Gastrocnemius medialis (tissue), 4 donors: ENCODE results near the gene ADD1. TPM values are rescaled to one million over a fixed set of nuclear protein-coding genes. Genes with fewer than 3 reads are reported as not detected.
A peak's percentile ranks its signal among the peaks of the same experiment; 100 is the strongest.

Experiments used
- ATAC-seq, 2 donors: fragments of 150-250 bp; one replicate each; pipeline ENCODE4 v1.9.1; 2016
- DNase-seq, 2 donors: peaks; one replicate each; pipeline ENCODE4 v3.0.0-alpha.2; 2019
- H3K27ac ChIP-seq, 4 donors: fragments of 200-600 bp; sonication (generic); 1 replicate in 1 of 4; 2 replicates in 3 of 4; pipeline ENCODE4 v1.5.1; 2016 to 2018; ENCODE audit warnings: mild to moderate bottlenecking in 2 of 4, moderate library complexity in 1 of 4
- H3K27me3 ChIP-seq, 3 donors: fragments of 200-600 bp; sonication (generic) in 2 of 3; 1 replicate in 1 of 3; 2 replicates in 2 of 3; pipeline versions ENCODE4 v1.5.1 to v1.6.0; 2016 to 2019; ENCODE audit warnings: mild to moderate bottlenecking in 1 of 3, moderate library complexity in 1 of 3
- H3K36me3 ChIP-seq, 2 donors: fragments of 200-600 bp; sonication (generic) in 1 of 2; one replicate each; pipeline ENCODE4 v1.5.1; 2017 to 2018
- H3K4me1 ChIP-seq, 2 donors: fragments of 200-600 bp; sonication (generic) in 1 of 2; one replicate each; pipeline ENCODE4 v1.5.1; 2016 to 2017; ENCODE audit warnings: mild to moderate bottlenecking in 2 of 2
- H3K4me3 ChIP-seq, 4 donors: fragments of 200-600 bp; sonication (generic) in 3 of 4; 1 replicate in 1 of 4; 2 replicates in 3 of 4; pipeline ENCODE4 v1.5.1; 2016 to 2019; ENCODE audit warnings: mild to moderate bottlenecking in 2 of 4
- H3K9me3 ChIP-seq, 3 donors: fragments of 200-600 bp; sonication (generic) in 2 of 3; 1 replicate in 1 of 3; 2 replicates in 2 of 3; pipeline ENCODE4 v1.5.1; 2016 to 2019
- POLR2A ChIP-seq, 2 donors: fragments of 450-650 bp; IDR thresholded peaks; one replicate each; pipeline ENCODE4 v1.6.1; 2017; ENCODE audit warnings: antibody characterized with exemption in 2 of 2, mild to moderate bottlenecking in 2 of 2, moderate library complexity in 2 of 2
- in situ Hi-C, 4 donors: fragments of 200-750 bp; cut with MboI; loops; one replicate each; pipeline versions ENCODE4 v1.15.0 to v1.8.0; 2017; ENCODE audit warnings: low sequenced_read_pairs in 4 of 4
- intact Hi-C: fragments of 100-400 bp; cut with DNase I; formaldehyde crosslinking; loops from one replicate; pipeline ENCODE4 v1.15.1; 2023; ENCODE audit warnings: low total_unique reads
- total RNA-seq, 4 donors: library from RNA; depleted of rRNA; stranded (reverse); fragments of >200 nt; gene quantifications; one replicate each; pipeline versions ENCODE4 v1.1.0 to v1.2.3, GENCODE V29; 2016
- TF ChIP-seq, protein P1 (sequence below), 5 experiments: fragments of 450-650 bp in 3 of 5; fragments of 200-600 bp in 2 of 5; sonication (generic) in 2 of 5; IDR thresholded peaks in 4 of 5; conservative IDR thresholded peaks in 1 of 5; 1 replicate in 4 of 5; 2 replicates in 1 of 5; pipeline ENCODE4 v1.5.1; 2016 to 2019; ENCODE audit warnings: antibody characterized with exemption in 5 of 5, mild to moderate bottlenecking in 3 of 5, moderate library complexity in 3 of 5

Gene ADD1
- total RNA-seq, 4 donors from 2014 or later, result 144 to 255 (median 178) TPM

DNA sequence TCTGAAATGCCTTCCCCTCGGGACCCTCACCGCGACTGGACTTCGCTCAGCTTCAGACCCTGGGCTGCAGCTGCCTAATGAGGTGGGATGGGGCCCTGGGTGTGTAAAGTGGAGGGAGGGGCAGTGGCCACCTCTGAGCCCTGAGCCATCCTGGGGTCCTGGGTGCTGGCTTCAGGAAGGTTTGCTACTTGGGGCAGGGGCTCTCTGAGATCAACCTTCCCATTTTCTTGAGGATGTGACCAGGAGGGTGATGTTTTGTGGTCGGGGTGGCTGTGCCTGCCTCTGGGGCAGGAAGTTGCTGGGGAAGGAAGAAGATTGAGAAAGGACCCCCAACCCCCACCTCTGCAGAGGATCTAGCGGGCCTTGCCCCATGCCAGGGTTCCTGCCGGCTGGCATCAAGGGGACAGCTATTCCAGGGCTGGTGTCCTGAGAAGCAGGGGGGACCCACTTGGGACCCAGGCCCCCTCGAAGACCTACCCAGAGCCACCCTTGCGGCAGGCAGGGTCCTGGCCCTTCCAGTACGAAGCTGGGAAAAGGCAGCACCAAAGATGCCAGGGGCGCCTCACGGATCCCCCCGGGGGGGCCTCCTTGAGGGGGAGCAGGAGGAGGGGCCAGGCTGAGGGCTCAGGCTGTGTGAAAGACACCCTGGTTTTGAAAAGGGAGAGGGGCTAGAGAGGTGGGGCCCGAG is 44.3 kb upstream of the ADD1 start:
- Histone ChIP-seq H3K27ac (peak overlapping the region; percentile 23 to 64 (median 42)), H3K4me3 (peak overlapping the region in 1 of 4 donors; percentile 19), H3K4me1 (peaks cover 41 to 43% of the 10 kb centered on the region in 2 donors), H3K27me3 (no peaks in the 10 kb centered on the region), H3K36me3 (no peaks in the 10 kb centered on the region), H3K9me3 (no peaks in the 10 kb centered on the region)
- DNase-seq (peak in 1 of 2 donors; percentile 26), ATAC-seq (no peak)
- in situ Hi-C loops, result no loop called here
- TF ChIP-seq, protein P1, sequence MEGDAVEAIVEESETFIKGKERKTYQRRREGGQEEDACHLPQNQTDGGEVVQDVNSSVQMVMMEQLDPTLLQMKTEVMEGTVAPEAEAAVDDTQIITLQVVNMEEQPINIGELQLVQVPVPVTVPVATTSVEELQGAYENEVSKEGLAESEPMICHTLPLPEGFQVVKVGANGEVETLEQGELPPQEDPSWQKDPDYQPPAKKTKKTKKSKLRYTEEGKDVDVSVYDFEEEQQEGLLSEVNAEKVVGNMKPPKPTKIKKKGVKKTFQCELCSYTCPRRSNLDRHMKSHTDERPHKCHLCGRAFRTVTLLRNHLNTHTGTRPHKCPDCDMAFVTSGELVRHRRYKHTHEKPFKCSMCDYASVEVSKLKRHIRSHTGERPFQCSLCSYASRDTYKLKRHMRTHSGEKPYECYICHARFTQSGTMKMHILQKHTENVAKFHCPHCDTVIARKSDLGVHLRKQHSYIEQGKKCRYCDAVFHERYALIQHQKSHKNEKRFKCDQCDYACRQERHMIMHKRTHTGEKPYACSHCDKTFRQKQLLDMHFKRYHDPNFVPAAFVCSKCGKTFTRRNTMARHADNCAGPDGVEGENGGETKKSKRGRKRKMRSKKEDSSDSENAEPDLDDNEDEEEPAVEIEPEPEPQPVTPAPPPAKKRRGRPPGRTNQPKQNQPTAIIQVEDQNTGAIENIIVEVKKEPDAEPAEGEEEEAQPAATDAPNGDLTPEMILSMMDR (IDR thresholded peaks at IDR 0.05 in 4 of 5, conservative IDR thresholded peaks at IDR 0.05 in 1 of 5), result no peak
- TF ChIP-seq POLR2A (IDR thresholded peaks at IDR 0.05), result no peak
- intact Hi-C loops, result no loop called here

DNA sequence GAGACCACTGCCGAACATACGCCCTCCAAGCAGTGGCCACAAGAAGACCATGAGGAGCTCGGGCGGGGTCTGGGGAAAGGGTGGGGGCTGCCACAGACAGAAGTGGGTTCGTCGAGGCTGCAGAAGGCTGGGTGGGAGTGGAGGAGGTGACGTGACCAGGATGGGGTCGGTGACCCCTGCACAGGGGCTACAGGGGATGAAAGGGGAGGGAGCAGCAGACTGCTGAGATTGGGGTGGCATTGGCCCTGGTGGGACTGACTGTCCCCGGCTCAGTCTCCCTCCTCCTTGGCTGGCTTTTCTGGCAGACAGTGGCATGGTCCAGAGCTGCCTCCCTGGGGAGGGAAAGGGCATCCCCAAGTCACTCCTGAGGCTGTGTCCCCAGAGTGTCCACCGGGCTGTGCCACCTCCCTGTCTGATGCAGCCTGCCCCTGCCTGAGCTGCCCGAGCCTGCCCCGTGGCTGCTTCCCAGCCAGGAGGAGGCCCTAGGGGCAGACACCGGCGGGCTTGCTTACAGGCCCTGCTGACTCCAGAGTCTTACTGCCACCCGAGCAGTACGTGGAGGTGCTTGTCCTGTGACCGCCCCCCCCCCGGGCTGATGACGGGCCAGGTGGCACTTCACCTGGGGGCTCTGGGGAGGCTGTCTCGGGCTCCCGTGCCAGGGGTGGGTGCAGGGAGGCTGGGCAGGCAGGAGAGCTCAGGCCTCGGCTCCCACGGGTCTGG is 43.5 kb upstream of the ADD1 start:
- Histone ChIP-seq H3K36me3 (no peaks in the 10 kb centered on the region), H3K4me3 (peak overlapping the region in 3 of 4 donors; percentile 13 to 27 (median 19)), H3K9me3 (no peaks in the 10 kb centered on the region), H3K27me3 (no peaks in the 10 kb centered on the region), H3K27ac (peak overlapping the region; percentile 34 to 64 (median 56)), H3K4me1 (peaks cover 35 to 45% of the 10 kb centered on the region in 2 donors)
- ATAC-seq, result no peak
- intact Hi-C loops (no loop called here), in situ Hi-C loops (no loop called here)
- no peak for TF ChIP-seq POLR2A (IDR thresholded peaks at IDR 0.05)
- TF ChIP-seq, protein P1 (IDR thresholded peaks at IDR 0.05 in 4 of 5, conservative IDR thresholded peaks at IDR 0.05 in 1 of 5), result no peak
- peak in 1 of 2 donors; percentile 16 for DNase-seq

DNA sequence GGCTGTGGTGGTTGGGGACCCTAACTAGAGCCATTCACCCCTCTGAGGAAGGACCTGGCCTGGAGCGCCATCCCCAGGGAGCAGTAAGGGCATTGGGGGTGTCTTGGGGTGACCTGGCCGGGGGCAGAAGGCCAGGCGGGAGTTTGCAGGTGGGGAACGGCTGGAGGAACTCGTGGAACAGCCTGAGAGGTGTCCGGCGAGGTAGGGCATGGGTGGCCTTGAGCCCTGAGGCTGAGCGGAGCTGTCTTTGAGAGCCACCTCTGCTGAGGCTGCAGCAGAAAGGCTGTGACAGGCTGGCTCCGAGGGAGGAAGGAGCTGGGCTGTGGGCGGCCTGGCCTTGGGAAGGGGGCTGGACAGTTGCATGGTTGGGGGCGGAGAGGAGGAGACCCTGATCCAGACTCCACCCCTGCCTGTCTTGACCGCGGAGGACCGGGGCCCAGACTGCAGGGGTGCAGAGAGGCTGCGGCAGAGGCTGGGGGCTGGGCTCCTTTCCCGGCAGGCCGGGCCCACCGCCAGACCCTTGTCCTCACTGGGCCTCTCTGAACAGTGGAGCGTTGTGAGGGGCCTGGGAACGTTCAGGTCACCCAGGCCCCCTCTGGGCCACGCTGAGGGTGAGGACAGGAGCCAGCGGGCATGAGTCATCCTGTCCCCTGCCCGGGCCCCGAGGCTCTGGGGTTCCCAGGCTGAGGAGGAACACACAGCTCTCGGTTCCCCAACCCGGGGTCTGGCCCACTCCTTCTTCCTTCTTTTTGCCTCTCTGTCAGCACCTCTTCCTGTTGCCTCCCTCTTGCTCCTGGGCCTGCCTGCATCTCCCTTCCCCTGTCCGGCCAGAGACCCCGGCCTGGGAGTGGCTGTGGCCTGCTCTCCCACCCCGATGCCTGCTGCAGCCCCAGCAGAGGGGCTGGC is 42.7 kb upstream of the ADD1 start:
- TF ChIP-seq, protein P1 (IDR thresholded peaks at IDR 0.05 in 4 of 5, conservative IDR thresholded peaks at IDR 0.05 in 1 of 5), result no peak
- TF ChIP-seq POLR2A (IDR thresholded peaks at IDR 0.05), result no peak
- no peaks in the 10 kb centered on the region for H3K27me3 ChIP-seq
- ATAC-seq (peak; percentile 40 to 41), DNase-seq (peak; percentile 48 to 56)
- peak overlapping the region in 3 of 4 donors; percentile 13 to 27 (median 19) for H3K4me3 ChIP-seq
- no peaks in the 10 kb centered on the region for H3K9me3 ChIP-seq
- no peaks in the 10 kb centered on the region for H3K36me3 ChIP-seq
- peaks cover 37 to 46% of the 10 kb centered on the region in 2 donors for H3K4me1 ChIP-seq
- H3K27ac ChIP-seq, result peak overlapping the region; percentile 34 to 64 (median 56)
- intact Hi-C loops, result no loop called here
- in situ Hi-C loops, result no loop called here

DNA sequence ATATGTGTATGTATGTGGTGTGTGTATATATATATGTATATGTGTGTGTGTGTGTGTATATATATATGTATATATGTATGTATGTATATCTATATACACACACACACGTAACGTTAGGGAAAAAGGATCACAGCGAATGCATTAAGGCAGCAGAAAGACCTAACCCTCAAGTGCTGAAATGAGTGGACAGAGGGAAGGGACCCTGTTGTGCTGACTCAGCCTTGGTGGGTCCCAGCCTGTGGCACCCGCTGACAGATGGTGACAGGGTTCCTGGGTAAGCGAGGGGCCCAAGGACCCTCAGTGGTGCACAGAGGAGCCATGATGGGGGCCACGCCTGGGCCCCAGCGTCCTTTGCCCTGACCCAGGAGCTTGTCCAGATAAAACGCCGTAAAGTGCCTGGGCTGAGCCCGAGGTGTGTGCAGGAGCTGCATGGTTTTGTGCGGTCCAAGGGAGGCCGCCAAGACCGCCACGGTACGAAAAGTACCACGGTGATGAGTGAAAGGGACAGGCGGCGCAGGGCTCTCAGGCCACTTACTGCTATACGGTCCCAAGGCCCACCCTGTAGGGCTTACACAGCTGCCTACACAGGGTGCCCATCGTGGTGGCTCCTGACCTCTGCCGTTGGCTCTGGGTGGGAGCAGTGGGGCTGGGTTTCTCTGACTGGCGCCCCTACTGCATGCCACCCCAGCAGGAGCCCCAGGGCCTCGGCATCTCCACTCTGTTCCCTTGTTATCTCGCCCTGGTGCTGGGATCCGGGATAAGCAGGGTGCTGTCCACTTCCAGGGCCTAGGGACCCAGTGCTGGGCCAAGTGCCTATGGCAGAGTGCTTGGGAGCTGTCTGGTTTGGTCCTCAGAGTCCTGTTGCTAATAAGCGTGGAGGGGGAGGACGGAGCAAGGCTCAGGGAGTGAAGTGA is 40.8 kb upstream of the ADD1 start:
- peaks cover 54 to 63% of the 10 kb centered on the region in 2 donors for H3K4me1 ChIP-seq
- H3K4me3 ChIP-seq, result no peak overlapping the region
- ATAC-seq (no peak), DNase-seq (peak; percentile 0 to 8)
- H3K27me3 ChIP-seq, result no peaks in the 10 kb centered on the region
- intact Hi-C loops, result no loop called here
- TF ChIP-seq, protein P1 (IDR thresholded peaks at IDR 0.05 in 4 of 5, conservative IDR thresholded peaks at IDR 0.05 in 1 of 5), result no peak
- TF ChIP-seq POLR2A (IDR thresholded peaks at IDR 0.05), result no peak
- in situ Hi-C loops, result no loop called here
- no peaks in the 10 kb centered on the region for H3K36me3 ChIP-seq
- H3K27ac ChIP-seq, result no peak overlapping the region
- no peaks in the 10 kb centered on the region for H3K9me3 ChIP-seq
